Fibroblast of lung (primary cell): ENCODE measurements around the gene SRP14.

Experiments
- CTCF ChIP-seq, 2 donors: IDR thresholded peaks in 1 of 2; conservative IDR thresholded peaks in 1 of 2; 1 replicate in 1 of 2; 2 replicates in 1 of 2; pipeline ENCODE4 v1.5.1; 2011 to 2012; ENCODE audit warnings: low read length in 2 of 2, control low read depth in 1 of 2, inconsistent platforms in 1 of 2, low read depth in 1 of 2, mild to moderate bottlenecking in 1 of 2
- EZH2 ChIP-seq: IDR thresholded peaks from 2 replicates; pipeline ENCODE4 v1.5.1; 2012; ENCODE audit warnings: low read length, control low read depth, mild to moderate bottlenecking; ENCODE audit errors: missing control alignments

DNA sequence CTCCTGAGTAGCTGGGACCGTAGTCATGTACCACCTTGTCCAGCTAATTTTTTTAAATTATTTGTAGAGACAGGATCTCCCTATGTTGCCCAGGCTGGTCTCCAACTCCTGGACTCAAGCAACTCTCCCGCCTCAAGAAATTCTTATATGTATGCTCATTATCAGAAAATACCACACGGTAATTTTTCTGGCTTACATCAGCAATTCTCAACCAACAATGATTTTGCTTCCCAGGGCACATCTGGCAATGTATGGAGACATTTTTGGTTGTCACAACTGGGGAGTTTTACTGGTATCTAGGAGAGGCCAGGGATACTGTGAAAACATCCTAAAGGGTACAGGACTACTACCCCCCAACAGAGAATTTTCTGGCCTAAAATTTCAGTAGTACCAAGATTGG is 10.8 kb downstream of the SRP14 start:
- TF ChIP-seq CTCF (conservative IDR thresholded peaks at IDR 0.05 in 1 of 2, IDR thresholded peaks at IDR 0.05 in 1 of 2; ENCODE audit: low read depth in 1 of 2, low read length in 2 of 2): no peak
- no peak for TF ChIP-seq EZH2
